NB4 (cell line): ENCODE measurements around the gene CAP2.

Experiments
- DNase-seq: peaks from one replicate; pipeline ENCODE4 v3.0.0; 2010; ENCODE audit warnings: low read depth
- H3K4me3 ChIP-seq: one replicate; pipeline ENCODE4 v1.5.1; 2011; ENCODE audit warnings: mild to moderate bottlenecking, low read depth, low read length, moderate library complexity
- MYC ChIP-seq: IDR thresholded peaks from 2 replicates; pipeline ENCODE4 v1.6.1; 2011; ENCODE audit warnings: low read depth, low read length
- POLR2A ChIP-seq: IDR thresholded peaks from 2 replicates; pipeline ENCODE4 v1.6.1; 2011; ENCODE audit warnings: mild to moderate bottlenecking; ENCODE audit not compliant: insufficient read length; ENCODE audit errors: extremely low read depth
- TF ChIP-seq, protein P1 (sequence below): IDR thresholded peaks from one replicate; pipeline ENCODE4 v1.5.1; 2012; ENCODE audit warnings: low read depth, low read length
- TF ChIP-seq, protein P2 (sequence below): IDR thresholded peaks from 2 replicates; pipeline ENCODE4 v1.6.1; 2011; ENCODE audit warnings: low read depth, low read length

CAP2 gene

DNA sequence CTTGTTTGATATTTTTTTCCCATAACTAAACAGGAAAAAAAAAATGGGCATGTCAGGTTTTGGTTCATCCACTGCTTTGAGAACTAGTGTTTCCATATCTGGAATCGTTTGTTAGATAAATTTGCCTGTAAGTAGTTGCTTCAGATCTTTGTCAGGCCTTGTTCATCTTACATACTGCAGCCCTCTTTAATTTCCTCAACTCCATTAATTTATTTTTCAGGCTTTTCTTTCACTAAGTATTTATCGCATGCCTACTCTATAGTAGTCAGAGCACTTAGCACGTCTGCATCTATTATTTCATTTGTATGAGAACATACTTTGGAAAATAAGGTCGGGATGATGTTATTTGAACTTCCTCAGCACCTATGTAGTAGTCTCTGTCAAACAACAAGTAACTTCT is 80.9 kb downstream of the CAP2 start:
- H3K4me3 ChIP-seq: no peak overlapping the region
- no peak for DNase-seq
- TF ChIP-seq POLR2A (no peak), MYC (no peak)
- TF ChIP-seq, protein P1, sequence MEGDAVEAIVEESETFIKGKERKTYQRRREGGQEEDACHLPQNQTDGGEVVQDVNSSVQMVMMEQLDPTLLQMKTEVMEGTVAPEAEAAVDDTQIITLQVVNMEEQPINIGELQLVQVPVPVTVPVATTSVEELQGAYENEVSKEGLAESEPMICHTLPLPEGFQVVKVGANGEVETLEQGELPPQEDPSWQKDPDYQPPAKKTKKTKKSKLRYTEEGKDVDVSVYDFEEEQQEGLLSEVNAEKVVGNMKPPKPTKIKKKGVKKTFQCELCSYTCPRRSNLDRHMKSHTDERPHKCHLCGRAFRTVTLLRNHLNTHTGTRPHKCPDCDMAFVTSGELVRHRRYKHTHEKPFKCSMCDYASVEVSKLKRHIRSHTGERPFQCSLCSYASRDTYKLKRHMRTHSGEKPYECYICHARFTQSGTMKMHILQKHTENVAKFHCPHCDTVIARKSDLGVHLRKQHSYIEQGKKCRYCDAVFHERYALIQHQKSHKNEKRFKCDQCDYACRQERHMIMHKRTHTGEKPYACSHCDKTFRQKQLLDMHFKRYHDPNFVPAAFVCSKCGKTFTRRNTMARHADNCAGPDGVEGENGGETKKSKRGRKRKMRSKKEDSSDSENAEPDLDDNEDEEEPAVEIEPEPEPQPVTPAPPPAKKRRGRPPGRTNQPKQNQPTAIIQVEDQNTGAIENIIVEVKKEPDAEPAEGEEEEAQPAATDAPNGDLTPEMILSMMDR: no peak
- TF ChIP-seq, protein P2, sequence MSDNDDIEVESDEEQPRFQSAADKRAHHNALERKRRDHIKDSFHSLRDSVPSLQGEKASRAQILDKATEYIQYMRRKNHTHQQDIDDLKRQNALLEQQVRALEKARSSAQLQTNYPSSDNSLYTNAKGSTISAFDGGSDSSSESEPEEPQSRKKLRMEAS: no peak

DNA sequence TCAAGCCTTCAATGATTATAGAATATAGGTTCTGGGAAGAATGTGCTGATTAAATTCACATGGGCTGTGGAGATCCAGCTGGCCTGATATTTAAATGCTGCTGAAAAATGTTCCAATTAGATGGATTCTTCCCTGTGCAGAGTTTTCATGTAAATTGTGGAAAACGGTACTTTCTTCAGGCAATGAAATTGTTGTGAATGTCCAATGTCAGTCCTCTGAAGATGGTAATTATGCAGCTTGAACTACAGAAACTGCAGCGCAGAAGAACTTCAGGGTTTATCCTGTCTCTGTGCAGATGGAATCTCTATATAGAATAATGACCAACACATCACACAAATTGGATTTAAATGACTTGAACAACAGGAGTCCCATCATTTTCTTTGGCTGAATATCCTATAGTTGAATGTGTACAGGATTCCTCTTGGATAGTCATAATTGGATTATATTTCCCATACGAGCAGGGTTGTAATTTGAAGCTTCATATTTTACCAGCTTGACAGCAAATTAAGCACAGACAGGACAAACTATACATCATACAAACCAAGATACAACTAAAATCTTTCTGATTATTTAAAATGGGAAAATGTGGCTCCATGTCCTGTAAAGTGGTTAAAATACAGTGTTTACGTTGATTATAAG is 82.3 kb downstream of the CAP2 start:
- no peak for TF ChIP-seq MYC
- TF ChIP-seq, protein P1: no peak
- TF ChIP-seq POLR2A: no peak
- TF ChIP-seq, protein P2: no peak

DNA sequence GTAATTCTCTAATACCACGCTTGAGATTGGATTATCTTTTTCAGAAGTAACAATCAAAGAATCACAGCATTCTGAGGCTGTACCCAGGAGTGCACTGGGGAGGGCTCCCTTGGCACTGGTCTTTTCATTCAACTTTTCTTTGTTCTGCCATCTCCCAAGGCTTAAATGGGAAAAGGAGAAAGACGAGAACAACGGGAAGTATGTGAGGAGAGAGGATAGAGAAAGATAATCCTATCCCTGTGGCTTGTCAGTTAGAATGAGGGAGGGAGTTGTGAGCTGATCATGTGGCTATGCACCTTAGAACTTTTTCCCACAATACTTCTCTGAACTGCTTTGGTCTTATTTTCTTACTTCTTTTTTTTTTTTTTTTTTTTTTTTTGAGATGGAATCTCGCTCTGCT is 83.1 kb downstream of the CAP2 start:
- no peak for DNase-seq
- TF ChIP-seq POLR2A (no peak), MYC (no peak)
- TF ChIP-seq, protein P1: no peak
- TF ChIP-seq, protein P2: no peak

More for the DNA sequence above, 82.3 kb downstream of the CAP2 start:
- H3K4me3 ChIP-seq: no peak overlapping the region
- no peak for DNase-seq

DNA sequence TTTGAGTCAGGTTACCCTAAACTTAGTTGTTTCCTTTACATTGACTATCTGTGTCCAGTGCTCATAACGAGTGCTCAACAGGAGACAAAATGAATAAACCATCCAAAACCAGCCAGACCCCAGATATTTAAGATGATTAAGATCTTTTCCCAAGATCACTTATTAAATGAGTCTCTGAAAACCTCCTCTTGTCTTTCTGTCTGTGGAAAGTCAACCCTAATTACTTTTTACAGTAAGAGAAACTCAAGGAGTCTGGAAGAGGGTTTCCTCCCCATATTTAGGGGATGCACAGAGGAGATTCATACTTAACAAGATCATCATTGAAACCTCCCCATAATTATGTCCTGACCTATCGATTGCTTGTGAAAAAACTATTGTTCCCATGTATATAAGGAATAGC is 84.0 kb downstream of the CAP2 start:
- no peak overlapping the region for H3K4me3 ChIP-seq
- TF ChIP-seq MYC: no peak
- DNase-seq: no peak

More for the DNA sequence above, 83.1 kb downstream of the CAP2 start:
- no peak overlapping the region for H3K4me3 ChIP-seq

DNA sequence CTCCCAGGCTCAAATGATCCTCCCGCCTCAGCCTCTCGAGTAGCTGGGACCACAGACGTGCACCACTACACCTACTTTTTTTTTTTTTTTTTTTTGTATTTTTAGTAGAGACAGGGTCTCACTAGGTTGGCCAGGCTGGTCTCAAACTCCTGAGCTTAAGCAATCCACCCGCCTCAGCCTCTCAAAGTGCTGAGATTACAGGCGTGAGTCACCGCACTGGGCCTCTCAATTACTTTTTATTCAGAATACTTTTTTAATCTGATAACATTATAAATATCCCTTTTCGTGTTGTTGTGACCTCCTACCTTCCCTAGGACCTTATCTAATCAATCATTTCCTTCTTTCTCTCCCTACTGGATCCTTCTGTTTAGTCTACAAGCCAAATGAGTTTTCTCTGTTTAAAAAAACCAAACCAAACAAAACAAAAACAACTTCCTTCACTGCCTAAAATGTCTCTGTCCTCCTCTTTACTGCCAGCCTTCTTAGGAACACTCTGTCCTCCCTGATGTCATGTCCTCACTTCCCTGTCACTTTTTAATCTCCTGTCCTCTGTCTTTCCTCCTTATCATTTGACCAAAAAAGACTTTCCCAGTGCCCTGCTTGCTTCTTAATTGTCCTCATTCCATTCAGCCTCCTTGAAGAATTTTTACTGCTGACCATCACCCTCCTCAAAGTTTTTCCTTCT is 85.0 kb downstream of the CAP2 start:
- no peak for TF ChIP-seq MYC
- TF ChIP-seq POLR2A: no peak
- DNase-seq: no peak
- no peak overlapping the region for H3K4me3 ChIP-seq

DNA sequence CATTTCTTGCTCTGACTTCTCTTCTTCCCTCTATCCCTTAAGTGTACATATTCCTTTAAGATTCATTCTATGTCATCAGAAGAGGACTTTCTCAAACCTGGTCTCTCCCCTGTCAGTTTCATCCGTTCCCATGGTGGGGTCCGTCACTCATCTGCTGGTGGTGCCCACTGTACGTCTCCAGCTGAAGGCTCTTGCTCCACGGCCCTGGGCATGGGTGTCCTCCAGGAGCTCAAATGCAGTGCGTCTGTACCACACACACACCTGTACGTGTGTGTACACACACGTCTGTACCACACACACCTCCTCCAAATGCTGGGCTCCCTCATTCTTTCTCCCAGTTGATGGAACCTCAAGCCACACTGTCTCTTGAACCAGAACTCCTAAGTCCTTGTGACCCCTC is 85.6 kb downstream of the CAP2 start:
- H3K4me3 ChIP-seq: no peak overlapping the region
- DNase-seq: no peak
- TF ChIP-seq, protein P2: no peak
- no peak for TF ChIP-seq POLR2A
- TF ChIP-seq, protein P1: no peak
- TF ChIP-seq MYC: no peak

DNA sequence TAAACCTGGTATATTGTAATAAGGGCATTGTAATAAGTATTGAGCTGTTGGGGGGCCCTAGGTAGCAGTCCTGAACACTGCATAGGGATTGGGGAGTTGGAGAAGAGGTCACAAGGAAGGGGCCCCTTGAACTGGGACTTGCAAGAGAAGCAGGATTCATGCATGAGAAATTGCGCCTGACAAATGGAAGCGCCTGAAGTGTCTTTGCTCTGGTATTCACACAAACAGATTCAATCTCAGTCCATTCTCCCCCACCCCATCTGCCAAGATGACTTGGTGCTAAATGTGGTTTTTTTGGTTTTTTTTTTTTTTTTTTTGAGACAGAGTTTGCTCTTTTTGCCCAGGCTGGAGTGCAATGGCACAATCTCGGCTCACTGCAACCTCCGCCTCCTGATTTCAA is 87.1 kb downstream of the CAP2 start:
- no peak overlapping the region for H3K4me3 ChIP-seq
- no peak for TF ChIP-seq POLR2A
- TF ChIP-seq, protein P2: no peak
- TF ChIP-seq, protein P1: no peak
- no peak for TF ChIP-seq MYC
- no peak for DNase-seq
